Gastrocnemius medialis (tissue), 4 donors: Measurements from ENCODE around the gene ITPR1.

Experiments
- CTCF ChIP-seq, 5 experiments: fragments of 450-650 bp in 3 of 5; fragments of 200-600 bp in 2 of 5; sonication (generic) in 2 of 5; IDR thresholded peaks in 4 of 5; conservative IDR thresholded peaks in 1 of 5; 1 replicate in 4 of 5; 2 replicates in 1 of 5; pipeline ENCODE4 v1.5.1; 2016 to 2019; ENCODE audit warnings: antibody characterized with exemption in 5 of 5, mild to moderate bottlenecking in 3 of 5, moderate library complexity in 3 of 5
- POLR2A ChIP-seq, 2 donors: fragments of 450-650 bp; IDR thresholded peaks; one replicate each; pipeline ENCODE4 v1.6.1; 2017; ENCODE audit warnings: antibody characterized with exemption in 2 of 2, mild to moderate bottlenecking in 2 of 2, moderate library complexity in 2 of 2

DNA sequence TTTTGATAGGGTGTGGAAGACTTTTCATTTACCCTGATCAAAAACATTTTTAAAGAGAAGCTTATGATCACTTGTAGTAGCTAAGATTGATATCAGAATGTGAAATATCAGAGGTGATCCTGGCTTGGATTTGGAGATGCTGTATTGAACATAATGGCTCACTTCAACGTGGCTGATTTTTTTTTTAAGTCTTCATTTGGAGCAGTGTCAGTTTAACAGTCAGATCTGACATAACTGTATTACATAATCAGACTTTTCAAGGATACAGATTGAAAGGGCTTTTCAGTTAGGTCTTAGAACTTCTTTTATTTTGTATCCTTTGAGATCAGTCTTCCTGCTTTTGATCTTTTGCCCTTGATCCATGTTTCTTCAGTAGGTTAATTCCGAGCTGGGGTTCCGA is 98.5 kb downstream of the ITPR1 start:
- no peak for TF ChIP-seq CTCF (IDR thresholded peaks at IDR 0.05 in 4 of 5, conservative IDR thresholded peaks at IDR 0.05 in 1 of 5)
- no peak for TF ChIP-seq POLR2A (IDR thresholded peaks at IDR 0.05)
